A673 (cell line): ENCODE data around the gene GPR137.

ENCODE experiments used
- EZH2 ChIP-seq: fragments of 200-600 bp; sonication (generic); IDR thresholded peaks from 2 replicates; pipeline ENCODE4 v1.6.1; 2017; ENCODE audit warnings: borderline replicate concordance, low read depth, mild to moderate bottlenecking, mixed read lengths, antibody characterized with exemption, low read length; ENCODE audit not compliant: poor library complexity, severe bottlenecking
- TF ChIP-seq, protein P1 (sequence below): fragments of 300-800, 200-600 bp; sonication (generic); conservative IDR thresholded peaks from 2 replicates; pipeline ENCODE4 v1.5.1; 2017; ENCODE audit warnings: low read depth, mild to moderate bottlenecking, antibody characterized with exemption, low read length, moderate library complexity, mixed read lengths

DNA sequence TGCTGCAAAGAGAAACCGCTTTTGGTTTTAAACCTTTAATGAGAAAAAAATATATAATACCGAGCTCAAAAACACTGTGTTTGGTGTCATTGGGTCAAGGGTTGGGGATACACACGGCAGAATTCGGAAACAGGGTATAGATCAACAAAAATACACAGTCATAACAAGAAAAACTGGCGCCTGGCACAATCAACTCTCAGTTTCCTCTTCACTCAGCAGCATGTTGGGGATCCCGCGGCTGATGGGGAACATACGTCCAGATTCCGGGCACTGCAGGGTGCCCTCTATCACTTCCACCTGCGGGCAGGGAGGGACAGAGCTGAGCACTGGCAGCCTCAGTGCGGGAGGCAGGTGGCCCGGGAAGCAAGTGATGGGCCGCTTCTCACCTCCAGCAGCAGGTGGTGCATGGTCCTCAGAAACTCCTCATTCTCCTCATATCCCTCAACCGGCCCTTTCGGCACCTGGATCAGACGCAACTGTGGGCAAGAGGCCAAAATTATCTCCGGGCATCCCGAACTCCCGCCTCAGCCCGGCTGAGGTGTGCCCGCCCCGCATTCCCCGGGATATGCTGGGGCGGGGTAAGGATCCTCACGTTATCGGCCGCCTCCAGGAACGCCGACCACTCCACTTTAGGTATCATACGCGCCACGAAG is 31.1 kb downstream of the GPR137 start:
- TF ChIP-seq, protein P1, sequence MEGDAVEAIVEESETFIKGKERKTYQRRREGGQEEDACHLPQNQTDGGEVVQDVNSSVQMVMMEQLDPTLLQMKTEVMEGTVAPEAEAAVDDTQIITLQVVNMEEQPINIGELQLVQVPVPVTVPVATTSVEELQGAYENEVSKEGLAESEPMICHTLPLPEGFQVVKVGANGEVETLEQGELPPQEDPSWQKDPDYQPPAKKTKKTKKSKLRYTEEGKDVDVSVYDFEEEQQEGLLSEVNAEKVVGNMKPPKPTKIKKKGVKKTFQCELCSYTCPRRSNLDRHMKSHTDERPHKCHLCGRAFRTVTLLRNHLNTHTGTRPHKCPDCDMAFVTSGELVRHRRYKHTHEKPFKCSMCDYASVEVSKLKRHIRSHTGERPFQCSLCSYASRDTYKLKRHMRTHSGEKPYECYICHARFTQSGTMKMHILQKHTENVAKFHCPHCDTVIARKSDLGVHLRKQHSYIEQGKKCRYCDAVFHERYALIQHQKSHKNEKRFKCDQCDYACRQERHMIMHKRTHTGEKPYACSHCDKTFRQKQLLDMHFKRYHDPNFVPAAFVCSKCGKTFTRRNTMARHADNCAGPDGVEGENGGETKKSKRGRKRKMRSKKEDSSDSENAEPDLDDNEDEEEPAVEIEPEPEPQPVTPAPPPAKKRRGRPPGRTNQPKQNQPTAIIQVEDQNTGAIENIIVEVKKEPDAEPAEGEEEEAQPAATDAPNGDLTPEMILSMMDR, result no peak
- TF ChIP-seq EZH2, result no peak
